IPS DF 6.9 (cell line): ENCODE data around the gene ENTHD1.
"Not testable (repeated sequence)": the region's sequence is repeated elsewhere in the genome, so short reads cannot be mapped to it uniquely, and the experiment has no call there.

Experiments
- DNase-seq: peaks from one replicate; pipeline ENCODE4 v3.0.0-alpha.2; 2013; ENCODE audit warnings: low read depth, low spot score
- H3K27ac ChIP-seq: one replicate; pipeline ENCODE4 v1.5.1; 2013; ENCODE audit warnings: low read length, control low read depth
- H3K27me3 ChIP-seq: 2 replicates; pipeline ENCODE4 v1.6.1; 2013; ENCODE audit warnings: mild to moderate bottlenecking, low read length; ENCODE audit not compliant: control insufficient read depth, insufficient read depth
- H3K36me3 ChIP-seq: 2 replicates; pipeline ENCODE4 v1.6.1; 2013; ENCODE audit warnings: low read length; ENCODE audit not compliant: control insufficient read depth, insufficient read depth
- H3K4me1 ChIP-seq: 2 replicates; pipeline ENCODE4 v1.6.1; 2013; ENCODE audit warnings: low read length; ENCODE audit not compliant: control insufficient read depth, insufficient read depth
- H3K4me3 ChIP-seq: 2 replicates; pipeline ENCODE4 v1.5.1; 2013; ENCODE audit warnings: mild to moderate bottlenecking, low read length
- H3K9me3 ChIP-seq: 2 replicates; pipeline ENCODE4 v1.6.1; 2013; ENCODE audit warnings: low read length, inconsistent platforms; ENCODE audit not compliant: control insufficient read depth, insufficient read depth
- WGBS: extraction: QIAGEN DNeasy Blood & Tissue Kit; methylation state at CpG from one replicate; pipeline ENCODE4 v1.1.7; 2013; ENCODE audit warnings: mixed read lengths, missing lambda C conversion rate; ENCODE audit not compliant: insufficient read length, insufficient coverage; 5-methylcytosine and 5-hydroxymethylcytosine counted together

The ENTHD1 gene

DNA sequence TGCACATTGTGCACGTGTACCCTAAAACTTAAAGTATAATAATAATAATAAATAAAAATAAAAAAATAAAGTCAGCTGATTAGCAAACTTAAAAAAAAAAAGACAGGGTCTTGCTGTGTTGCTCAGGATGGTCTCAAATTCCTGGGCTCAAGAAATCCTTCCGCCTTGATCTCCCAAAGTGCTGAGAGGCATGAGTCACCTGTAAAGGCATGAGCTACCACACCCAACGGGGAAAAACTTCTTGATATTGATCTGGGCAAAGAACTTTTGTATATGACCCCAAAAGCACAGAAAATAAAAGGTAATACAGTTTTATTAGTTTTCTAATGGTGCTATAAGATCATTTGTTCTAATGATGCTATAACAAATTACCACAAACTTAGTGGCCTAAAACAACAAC lies 46.1 kb downstream of the ENTHD1 start:
- Histone ChIP-seq H3K4me1 (no peaks in the 10 kb centered on the region), H3K4me3 (no peak overlapping the region), H3K27ac (no peak overlapping the region), H3K27me3 (no peaks in the 10 kb centered on the region), H3K36me3 (no peaks in the 10 kb centered on the region), H3K9me3 (no peaks in the 10 kb centered on the region)
- whole genome bisulfite sequencing, result no CpG with 5 or more reads among the region's 3 CpGs
- no peak for DNase-seq

DNA sequence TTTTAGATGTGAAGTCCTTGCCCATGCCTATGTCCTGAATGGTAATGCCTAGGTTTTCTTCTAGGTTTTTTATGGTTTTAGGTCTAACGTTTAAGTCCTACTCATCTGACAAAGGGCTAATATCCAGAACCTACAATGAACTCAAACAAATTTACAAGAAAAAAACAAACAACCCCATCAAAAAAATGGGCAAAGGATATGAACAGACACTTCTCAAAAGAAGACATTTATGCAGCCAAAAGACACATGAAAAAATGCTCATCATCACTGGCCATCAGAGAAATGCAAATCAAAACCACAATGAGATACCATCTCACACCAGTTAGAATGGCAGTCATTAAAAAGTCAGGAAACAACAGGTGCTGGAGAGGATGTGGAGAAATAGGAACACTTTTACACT lies 47.0 kb downstream of the ENTHD1 start:
- WGBS, result no CpG with 5 or more reads among the region's 1 CpG
- H3K4me1 ChIP-seq, H3K4me3 ChIP-seq, H3K36me3 ChIP-seq, DNase-seq, H3K9me3 ChIP-seq, H3K27me3 ChIP-seq, H3K27ac ChIP-seq: not testable (repeated sequence)

DNA sequence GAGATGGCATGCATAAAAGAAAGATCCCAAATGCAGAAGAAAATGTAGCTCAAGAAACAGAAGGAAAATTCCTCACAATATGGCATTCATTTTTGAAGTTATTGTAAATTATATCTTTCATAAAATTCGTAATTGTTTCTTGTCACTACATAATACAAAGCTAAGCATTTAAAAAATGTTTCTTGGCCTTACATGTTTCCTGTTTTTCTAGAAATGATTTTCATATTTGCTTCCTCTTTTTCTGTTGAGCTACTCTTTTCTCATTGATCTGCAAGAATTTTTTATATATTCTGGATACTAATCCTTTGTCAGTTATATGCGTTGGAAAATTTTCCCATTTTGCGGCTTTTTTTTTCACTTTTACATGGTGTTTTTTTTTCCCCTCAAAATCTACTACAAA lies 48.0 kb downstream of the ENTHD1 start:
- no peaks in the 10 kb centered on the region for H3K4me1 ChIP-seq
- no CpG with 5 or more reads among the region's 3 CpGs for WGBS
- H3K9me3 ChIP-seq, result no peaks in the 10 kb centered on the region
- DNase-seq, result no peak
- H3K4me3 ChIP-seq, result no peak overlapping the region
- no peak overlapping the region for H3K27ac ChIP-seq
- no peaks in the 10 kb centered on the region for H3K27me3 ChIP-seq
- no peaks in the 10 kb centered on the region for H3K36me3 ChIP-seq

DNA sequence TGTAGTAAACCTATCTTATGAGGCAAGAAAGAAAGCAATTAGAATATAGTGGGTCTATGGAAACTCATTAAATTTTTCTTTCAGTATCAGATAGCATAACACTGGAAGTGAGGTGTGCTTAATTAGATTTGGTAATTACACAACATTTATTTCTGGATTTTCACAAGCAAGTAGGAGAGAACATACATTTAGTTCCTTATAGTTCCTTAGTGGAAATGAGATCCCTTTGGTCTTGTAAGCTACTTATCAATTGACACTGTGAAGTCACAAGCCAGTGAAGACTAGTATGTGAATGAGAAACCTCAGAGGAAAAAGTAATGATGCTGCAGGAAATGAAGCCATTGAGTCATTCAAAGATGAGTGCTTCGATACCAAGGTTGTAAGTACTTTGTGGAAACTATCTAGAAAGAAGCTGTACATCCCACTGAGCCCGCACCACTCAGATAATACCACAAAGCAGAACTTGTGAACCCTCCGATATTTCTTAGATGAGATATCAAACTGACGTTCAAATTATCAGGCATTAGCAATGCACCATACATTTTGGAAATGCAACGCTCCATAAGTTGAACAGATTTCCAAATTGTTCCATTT lies 53.5 kb downstream of the ENTHD1 start:
- H3K4me3 ChIP-seq, result no peak overlapping the region
- no peaks in the 10 kb centered on the region for H3K9me3 ChIP-seq
- WGBS, result no CpG with 5 or more reads among the region's 5 CpGs
- no peaks in the 10 kb centered on the region for H3K4me1 ChIP-seq
- no peak for DNase-seq
- no peaks in the 10 kb centered on the region for H3K36me3 ChIP-seq
- H3K27ac ChIP-seq, result no peak overlapping the region
- no peaks in the 10 kb centered on the region for H3K27me3 ChIP-seq

DNA sequence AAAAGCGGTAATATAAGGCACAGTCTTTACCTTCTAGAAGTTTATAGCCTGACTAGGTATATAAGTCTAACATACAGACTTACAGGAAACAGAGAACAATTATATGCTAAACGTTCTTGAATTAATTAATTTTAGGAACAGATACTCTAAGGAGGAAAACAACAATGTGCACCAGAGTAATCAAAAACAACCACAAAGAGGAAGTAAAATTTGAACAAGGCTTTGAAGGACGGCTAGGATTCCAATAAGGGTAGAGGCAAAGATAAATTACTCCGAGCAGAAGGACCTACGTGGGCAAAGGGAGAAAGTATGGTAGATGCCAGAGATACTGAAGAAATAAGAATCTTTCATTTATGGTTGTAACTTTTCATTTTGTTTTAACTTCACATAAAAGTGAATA lies 54.4 kb downstream of the ENTHD1 start:
- Histone ChIP-seq H3K27me3 (no peaks in the 10 kb centered on the region), H3K27ac (no peak overlapping the region)
- WGBS, result no CpG with 5 or more reads among the region's 5 CpGs

DNA sequence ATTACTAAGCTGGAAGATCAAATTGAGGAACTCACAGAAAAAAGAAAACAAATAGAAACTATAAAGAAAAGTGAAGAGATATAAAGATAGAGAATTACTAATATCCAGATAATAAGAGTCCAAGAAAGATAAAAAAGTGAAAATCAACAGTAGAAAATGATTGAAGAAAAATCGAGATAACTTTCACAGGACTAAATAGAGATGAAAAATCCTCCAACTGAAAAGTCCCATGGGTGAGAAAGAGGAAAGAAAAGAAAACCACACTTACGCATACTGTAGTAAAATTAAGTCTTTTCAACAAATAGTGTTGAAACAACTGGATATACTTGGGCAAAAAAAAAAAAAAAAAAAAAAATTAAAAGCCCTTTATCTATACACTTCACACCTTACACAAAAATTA lies 60.0 kb downstream of the ENTHD1 start:
- Histone ChIP-seq H3K9me3 (no peaks in the 10 kb centered on the region), H3K4me1 (no peaks in the 10 kb centered on the region), H3K27me3 (no peaks in the 10 kb centered on the region), H3K4me3 (no peak overlapping the region), H3K36me3 (no peaks in the 10 kb centered on the region), H3K27ac (no peak overlapping the region)
- WGBS, result no CpG with 5 or more reads among the region's 2 CpGs
- no peak for DNase-seq

More for the DNA sequence above, 54.4 kb downstream of the ENTHD1 start:
- no peak for DNase-seq
- Histone ChIP-seq H3K9me3 (no peaks in the 10 kb centered on the region), H3K4me1 (no peaks in the 10 kb centered on the region), H3K4me3 (no peak overlapping the region), H3K36me3 (no peaks in the 10 kb centered on the region)

DNA sequence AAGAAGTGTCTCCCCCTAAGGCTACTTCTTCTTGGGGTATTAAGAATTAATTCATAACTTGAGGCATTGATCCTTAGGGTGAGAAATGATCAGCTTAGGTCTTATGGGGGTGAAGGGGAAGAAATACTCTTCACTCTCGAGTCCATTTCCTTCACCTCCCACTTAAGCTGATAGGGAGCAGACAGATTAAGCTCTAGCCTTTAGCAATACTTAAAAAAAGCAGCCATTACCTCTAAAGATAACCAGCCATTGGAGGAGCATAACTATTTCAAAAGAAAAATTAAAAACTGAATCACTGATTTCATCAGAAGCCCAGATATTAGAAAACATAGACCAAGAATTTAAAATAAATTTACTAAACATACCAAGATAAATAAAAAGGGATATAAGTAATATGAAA lies 60.5 kb downstream of the ENTHD1 start:
- Histone ChIP-seq H3K9me3 (no peaks in the 10 kb centered on the region), H3K27me3 (no peaks in the 10 kb centered on the region), H3K4me1 (no peaks in the 10 kb centered on the region), H3K36me3 (no peaks in the 10 kb centered on the region), H3K4me3 (no peak overlapping the region), H3K27ac (no peak overlapping the region)
- DNase-seq, result no peak
- WGBS, result no CpG with 5 or more reads among the region's 1 CpG

DNA sequence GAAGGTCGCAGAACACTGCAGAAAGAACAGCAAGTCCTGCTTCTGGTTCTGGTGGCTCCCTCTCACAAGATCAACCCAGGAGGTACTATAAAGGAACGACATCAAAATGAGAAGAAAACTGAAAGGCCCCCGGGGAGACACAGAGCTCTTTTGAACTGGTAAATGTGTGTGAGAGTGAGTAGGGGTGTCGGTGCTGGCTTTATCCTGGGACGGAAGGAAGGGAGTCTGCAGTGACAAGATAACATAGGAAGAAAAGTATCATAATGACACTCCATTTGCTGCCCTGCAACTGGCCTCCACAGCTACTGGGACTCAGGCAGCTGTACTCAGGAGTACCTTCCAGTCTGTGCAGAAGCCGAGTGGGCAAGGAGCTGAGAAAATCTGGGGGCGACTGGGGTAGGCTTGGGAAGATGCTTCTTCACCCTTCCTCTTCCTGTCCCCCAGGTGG lies 60.9 kb downstream of the ENTHD1 start:
- Histone ChIP-seq H3K9me3 (no peaks in the 10 kb centered on the region), H3K27ac (no peak overlapping the region), H3K27me3 (no peaks in the 10 kb centered on the region), H3K36me3 (no peaks in the 10 kb centered on the region), H3K4me3 (no peak overlapping the region), H3K4me1 (no peaks in the 10 kb centered on the region)
- DNase-seq, result no peak
- WGBS, result no CpG with 5 or more reads among the region's 7 CpGs

DNA sequence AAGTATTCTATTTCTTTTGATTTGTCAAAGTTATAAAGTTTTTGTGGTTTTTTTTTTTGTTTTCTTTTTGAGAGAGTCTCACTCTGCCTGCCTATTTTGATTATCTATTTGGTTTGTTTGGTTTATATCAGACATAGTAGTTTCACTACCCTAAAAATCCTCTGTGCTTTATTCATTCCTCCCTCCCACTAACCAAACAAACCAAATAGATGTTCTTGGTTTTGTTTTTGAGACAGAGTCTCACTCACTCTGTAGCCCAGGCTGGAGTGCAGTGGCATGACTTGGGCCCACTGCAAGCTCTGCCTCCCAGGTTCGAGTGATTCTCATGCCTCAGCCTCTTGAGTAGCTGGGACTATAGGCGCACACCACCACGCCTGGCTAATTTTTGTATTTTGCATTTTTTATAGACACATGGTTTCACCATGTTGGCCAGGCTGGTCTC lies 67.9 kb downstream of the ENTHD1 start:
- Histone ChIP-seq H3K9me3 (no peaks in the 10 kb centered on the region), H3K27me3 (no peaks in the 10 kb centered on the region), H3K4me1 (no peaks in the 10 kb centered on the region), H3K4me3 (no peak overlapping the region), H3K27ac (no peak overlapping the region), H3K36me3 (no peaks in the 10 kb centered on the region)
- DNase-seq, result no peak
- no CpG with 5 or more reads among the region's 3 CpGs for WGBS

DNA sequence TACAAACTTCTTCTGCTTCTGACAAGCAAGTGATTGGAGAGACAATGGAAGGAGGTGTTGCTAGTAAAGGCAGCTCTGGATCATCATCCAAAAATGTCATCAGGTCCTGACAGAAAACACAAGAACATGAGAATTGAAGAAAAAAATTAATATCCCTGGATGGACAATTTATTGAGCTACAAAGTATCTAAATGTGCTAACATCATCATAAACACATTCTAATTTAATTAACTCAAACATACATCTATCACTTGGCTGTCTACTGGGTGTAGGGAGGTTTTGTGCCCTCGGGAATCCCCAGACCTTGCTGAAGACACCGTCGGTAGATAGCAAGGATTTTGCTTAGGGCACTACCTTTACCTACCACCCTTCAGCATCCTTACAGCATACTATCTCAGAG lies 72.6 kb downstream of the ENTHD1 start:
- Histone ChIP-seq H3K27me3 (no peaks in the 10 kb centered on the region), H3K27ac (no peak overlapping the region), H3K36me3 (no peaks in the 10 kb centered on the region), H3K9me3 (no peaks in the 10 kb centered on the region), H3K4me3 (no peak overlapping the region), H3K4me1 (no peaks in the 10 kb centered on the region)
- DNase-seq, result no peak
- WGBS, result no CpG with 5 or more reads among the region's 3 CpGs

DNA sequence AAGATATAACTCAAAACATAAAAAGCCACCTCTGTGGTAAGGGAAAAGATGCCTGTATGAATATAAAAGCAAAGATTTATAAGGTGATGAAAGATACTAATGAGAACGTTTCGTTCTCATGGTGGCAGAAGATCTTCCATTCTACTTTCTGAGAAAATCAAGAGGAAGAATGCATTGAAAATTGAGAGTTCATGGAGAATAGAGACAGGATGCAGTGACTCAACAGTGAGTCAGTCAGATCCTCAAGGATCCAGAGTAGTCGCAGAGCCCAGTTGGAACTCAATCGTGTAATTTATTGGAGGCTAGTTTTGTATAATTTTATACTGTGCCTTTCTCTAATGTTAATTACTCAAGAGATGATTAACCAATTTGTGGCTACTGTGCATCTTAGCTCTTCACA lies 73.3 kb downstream of the ENTHD1 start:
- WGBS, result no CpG with 5 or more reads among the region's 4 CpGs

More for the DNA sequence above, 73.3 kb downstream of the ENTHD1 start:
- Histone ChIP-seq H3K4me3 (no peak overlapping the region), H3K27me3 (no peaks in the 10 kb centered on the region), H3K27ac (no peak overlapping the region), H3K9me3 (no peaks in the 10 kb centered on the region), H3K36me3 (no peaks in the 10 kb centered on the region), H3K4me1 (no peaks in the 10 kb centered on the region)
- no peak for DNase-seq
